ENCODE results near the gene SLAMF8. TPM values are rescaled to one million over a fixed set of nuclear protein-coding genes. Genes with fewer than 3 reads are reported as not detected.
A peak's percentile ranks its signal among the peaks of the same experiment; 100 is the strongest.

Gene SLAMF8
- total RNA-seq, 6 experiments from 2014 or later, result 0.09 to 0.99 (median 0.40) TPM

GRCh38 chr1:159821171-159821867 lies 5.4 kb upstream of the SLAMF8 start:
- Mint-ChIP-seq H3K4me3 (no peak overlapping the region), H3K4me1 (ENCODE audit: low read depth) (peaks cover 49% of the 10 kb centered on the region), H3K9me3 (no peaks in the 10 kb centered on the region), H3K27me3 (ENCODE audit: insufficient read depth) (peaks cover 13% of the 10 kb centered on the region), H3K27ac (no peak overlapping the region), H3K36me3 (ENCODE audit: low read depth) (no peaks in the 10 kb centered on the region)
- no peak for DNase-seq
- TF ChIP-seq, protein P1, sequence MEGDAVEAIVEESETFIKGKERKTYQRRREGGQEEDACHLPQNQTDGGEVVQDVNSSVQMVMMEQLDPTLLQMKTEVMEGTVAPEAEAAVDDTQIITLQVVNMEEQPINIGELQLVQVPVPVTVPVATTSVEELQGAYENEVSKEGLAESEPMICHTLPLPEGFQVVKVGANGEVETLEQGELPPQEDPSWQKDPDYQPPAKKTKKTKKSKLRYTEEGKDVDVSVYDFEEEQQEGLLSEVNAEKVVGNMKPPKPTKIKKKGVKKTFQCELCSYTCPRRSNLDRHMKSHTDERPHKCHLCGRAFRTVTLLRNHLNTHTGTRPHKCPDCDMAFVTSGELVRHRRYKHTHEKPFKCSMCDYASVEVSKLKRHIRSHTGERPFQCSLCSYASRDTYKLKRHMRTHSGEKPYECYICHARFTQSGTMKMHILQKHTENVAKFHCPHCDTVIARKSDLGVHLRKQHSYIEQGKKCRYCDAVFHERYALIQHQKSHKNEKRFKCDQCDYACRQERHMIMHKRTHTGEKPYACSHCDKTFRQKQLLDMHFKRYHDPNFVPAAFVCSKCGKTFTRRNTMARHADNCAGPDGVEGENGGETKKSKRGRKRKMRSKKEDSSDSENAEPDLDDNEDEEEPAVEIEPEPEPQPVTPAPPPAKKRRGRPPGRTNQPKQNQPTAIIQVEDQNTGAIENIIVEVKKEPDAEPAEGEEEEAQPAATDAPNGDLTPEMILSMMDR (IDR thresholded peaks at IDR 0.05), result peak; percentile 15

DNA sequence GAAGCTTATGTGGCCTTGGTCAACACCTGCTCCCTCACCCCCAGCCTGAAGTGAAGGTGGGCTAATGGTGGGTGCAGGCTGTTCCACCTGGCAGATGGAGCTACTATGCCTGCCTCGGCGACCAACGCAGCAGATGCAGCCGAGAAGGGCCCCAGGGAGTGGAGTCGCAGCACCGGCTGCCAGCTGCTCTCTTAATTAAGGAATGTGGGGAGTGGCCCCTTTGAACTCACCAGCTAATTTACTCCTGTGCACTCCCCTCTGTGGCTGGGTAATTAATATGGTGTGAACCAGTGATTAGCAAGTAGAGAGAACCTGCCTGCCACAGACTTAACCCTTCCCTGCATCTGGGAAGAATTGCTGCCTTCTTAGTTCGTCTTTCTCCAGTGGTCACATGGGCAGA lies 3.3 kb upstream of the SLAMF8 start:
- H3K4me1 Mint-ChIP-seq (ENCODE audit: low read depth), result peaks cover 55% of the 10 kb centered on the region
- no peak overlapping the region for H3K27ac Mint-ChIP-seq
- TF ChIP-seq, protein P1 (IDR thresholded peaks at IDR 0.05), result no peak
- DNase-seq, result no peak
- H3K27me3 Mint-ChIP-seq (ENCODE audit: insufficient read depth), result peaks cover 16% of the 10 kb centered on the region
- H3K9me3 Mint-ChIP-seq, result no peaks in the 10 kb centered on the region
- H3K36me3 Mint-ChIP-seq (ENCODE audit: low read depth), result no peaks in the 10 kb centered on the region
- H3K4me3 Mint-ChIP-seq, result no peak overlapping the region

GRCh38 chr1:159825564-159825963 lies 1.1 kb upstream of the SLAMF8 start:
- no peak overlapping the region for H3K4me3 Mint-ChIP-seq
- no peak overlapping the region for H3K27ac Mint-ChIP-seq
- no peak for DNase-seq
- H3K4me1 Mint-ChIP-seq (ENCODE audit: low read depth), result peaks cover 73% of the 10 kb centered on the region
- H3K9me3 Mint-ChIP-seq, result no peaks in the 10 kb centered on the region
- TF ChIP-seq, protein P1 (IDR thresholded peaks at IDR 0.05), result no peak
- no peaks in the 10 kb centered on the region for H3K36me3 Mint-ChIP-seq (ENCODE audit: low read depth)
- peaks cover 16% of the 10 kb centered on the region for H3K27me3 Mint-ChIP-seq (ENCODE audit: insufficient read depth)

DNA sequence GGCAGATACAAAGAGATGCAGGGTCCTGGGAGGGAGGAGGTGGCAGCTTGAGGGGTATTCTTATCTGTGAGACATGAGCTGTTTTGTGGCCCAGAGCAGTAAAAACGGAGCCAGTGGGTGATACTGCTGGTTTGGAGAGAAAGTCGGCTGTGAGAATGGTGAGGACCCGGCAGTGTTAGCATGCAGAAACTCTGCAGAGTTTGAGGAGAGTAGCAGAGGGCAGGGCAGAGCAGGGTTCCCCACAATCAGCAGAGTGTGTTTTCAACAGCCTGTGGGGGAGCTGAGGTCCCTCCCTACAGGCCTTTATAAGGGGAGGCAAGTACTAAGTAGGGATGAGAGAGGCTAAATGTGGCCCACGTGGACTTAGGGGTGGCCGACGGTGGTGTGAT lies 423 bp downstream of the SLAMF8 start:
- Mint-ChIP-seq H3K4me1 (ENCODE audit: low read depth) (peaks cover 78% of the 10 kb centered on the region), H3K27me3 (ENCODE audit: insufficient read depth) (peaks cover 12% of the 10 kb centered on the region), H3K4me3 (no peak overlapping the region), H3K27ac (no peak overlapping the region), H3K9me3 (no peaks in the 10 kb centered on the region), H3K36me3 (ENCODE audit: low read depth) (no peaks in the 10 kb centered on the region)
- TF ChIP-seq, protein P1 (IDR thresholded peaks at IDR 0.05), result no peak
- no peak for DNase-seq

DNA sequence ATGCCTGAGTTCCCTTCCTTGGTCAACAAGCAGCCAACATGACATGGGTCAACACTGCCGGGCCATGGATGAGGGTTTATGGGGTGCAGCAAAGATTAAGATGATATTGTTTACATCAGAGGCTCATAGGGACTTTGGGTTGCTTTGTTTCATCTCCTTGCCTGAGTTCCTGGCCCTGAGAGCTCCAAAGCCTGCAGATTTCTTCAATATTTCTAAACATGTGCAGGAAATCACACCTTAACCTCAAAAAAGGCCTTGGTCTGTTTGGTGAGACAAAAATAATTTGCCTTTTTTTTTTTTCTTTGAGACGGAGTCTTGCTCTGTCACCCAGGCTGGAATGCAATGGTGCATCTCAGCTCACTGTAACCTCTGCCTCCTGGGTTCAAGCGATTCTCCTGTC lies 876 bp downstream of the SLAMF8 start:
- peaks cover 8% of the 10 kb centered on the region for H3K27me3 Mint-ChIP-seq (ENCODE audit: insufficient read depth)

More for the DNA sequence above, 876 bp downstream of the SLAMF8 start:
- peaks cover 78% of the 10 kb centered on the region for H3K4me1 Mint-ChIP-seq (ENCODE audit: low read depth)
- H3K27ac Mint-ChIP-seq, result no peak overlapping the region
- H3K4me3 Mint-ChIP-seq, result no peak overlapping the region
- no peaks in the 10 kb centered on the region for H3K36me3 Mint-ChIP-seq (ENCODE audit: low read depth)
- H3K9me3 Mint-ChIP-seq, result no peaks in the 10 kb centered on the region
- DNase-seq, result no peak
- TF ChIP-seq, protein P1 (IDR thresholded peaks at IDR 0.05), result no peak

Measured in HFFc6 (cell line).